RPMI7951 (cell line): ENCODE data around the gene DHFR. TPM values are rescaled to one million over a fixed set of nuclear protein-coding genes. Genes with fewer than 3 reads are reported as not detected.

ENCODE experiments used
- DNase-seq: peaks from one replicate; pipeline ENCODE4 v3.0.0-alpha.2; 2012; ENCODE audit warnings: low read depth
- total RNA-seq: library from RNA; depleted of rRNA; stranded (reverse); fragments of >200 nt; shearing (Covaris generic); gene quantifications from 2 replicates; pipeline ENCODE4 v1.2.3, GENCODE V29; 2014

DHFR gene
- total RNA-seq, 1 experiment from 2014 or later: 67.8 TPM

DNA sequence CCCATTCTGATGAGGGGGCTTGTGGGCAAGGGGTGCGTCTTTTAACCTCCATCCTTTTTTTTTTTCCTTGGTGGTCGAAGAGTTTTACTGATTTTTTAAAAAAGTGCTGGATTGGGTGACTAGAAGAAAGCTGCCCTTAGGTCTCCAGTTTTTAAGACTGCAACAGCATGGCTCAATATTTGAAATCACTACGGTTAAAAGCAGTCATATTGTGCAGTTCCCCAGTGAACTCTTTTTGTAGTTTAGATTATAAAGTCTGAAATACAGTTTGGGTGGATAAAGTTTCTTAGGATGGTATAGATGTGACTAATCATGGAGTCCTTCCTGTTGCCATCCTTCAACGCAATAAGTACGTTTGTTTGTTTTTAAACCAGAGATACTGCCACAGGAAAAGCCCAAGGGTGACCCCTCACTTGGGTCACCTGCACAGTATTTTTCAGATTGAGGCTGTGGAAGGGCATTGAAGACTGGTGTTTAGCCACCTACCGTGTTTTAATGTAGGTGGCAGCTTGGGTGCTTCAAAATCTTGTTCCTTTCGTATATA is 520 bp upstream of the DHFR start:
- DNase-seq: no peak

DNA sequence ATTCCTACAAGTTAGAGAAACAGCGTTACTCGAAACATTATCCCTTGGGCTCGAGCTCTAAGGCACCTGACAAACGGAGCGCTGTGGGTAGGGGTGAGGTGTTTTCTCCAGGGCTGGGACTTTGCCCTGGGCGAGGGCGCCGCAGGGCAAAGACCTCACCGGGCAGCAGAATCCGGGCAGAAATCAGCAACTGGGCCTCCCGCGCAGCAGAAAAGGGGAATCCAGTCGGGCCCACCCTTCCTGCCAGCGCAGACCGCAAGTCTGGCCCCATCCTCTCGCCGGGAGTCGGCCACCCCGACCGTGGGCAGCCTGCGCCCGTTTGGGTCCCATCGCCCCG is 761 bp downstream of the DHFR start:
- DNase-seq: peak; percentile 10

DNA sequence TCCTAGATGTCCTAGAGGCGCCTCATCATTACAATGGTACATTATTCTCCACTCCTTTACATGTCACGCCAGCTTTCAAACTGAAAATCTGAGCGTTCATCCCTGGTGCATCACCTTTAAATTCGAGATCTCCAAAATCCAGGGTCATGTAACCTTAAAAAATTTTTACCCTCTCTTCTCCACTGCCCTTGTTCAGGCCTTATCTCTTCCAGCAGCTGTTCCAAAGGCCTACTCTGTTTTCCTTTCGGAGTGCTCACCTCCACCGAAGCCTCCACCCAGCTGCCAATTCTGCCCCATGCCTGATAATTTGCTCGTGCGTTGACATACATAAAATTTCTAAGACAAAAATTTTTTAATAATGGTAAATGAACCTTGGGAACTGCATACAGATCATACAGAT is 1.3 kb downstream of the DHFR start:
- no peak for DNase-seq

DNA sequence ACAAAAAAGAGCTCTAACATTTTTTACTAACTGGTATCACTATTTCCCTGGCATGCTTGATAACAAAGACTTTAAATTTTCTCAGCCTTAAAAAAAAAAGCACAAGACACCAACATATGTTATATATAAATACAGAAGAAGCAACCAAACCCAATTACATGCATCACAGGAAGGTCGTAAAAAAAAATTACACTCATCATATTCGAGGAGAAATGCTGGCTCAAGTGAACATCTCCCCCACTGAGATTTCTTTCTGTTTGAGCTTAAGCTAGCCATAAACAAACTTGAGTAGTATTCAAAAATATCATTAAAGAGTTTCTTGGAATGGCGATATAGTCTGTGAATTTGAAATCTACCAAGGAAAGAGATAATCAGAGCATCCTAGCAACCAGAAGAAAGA is 7.9 kb downstream of the DHFR start:
- no peak for DNase-seq

DNA sequence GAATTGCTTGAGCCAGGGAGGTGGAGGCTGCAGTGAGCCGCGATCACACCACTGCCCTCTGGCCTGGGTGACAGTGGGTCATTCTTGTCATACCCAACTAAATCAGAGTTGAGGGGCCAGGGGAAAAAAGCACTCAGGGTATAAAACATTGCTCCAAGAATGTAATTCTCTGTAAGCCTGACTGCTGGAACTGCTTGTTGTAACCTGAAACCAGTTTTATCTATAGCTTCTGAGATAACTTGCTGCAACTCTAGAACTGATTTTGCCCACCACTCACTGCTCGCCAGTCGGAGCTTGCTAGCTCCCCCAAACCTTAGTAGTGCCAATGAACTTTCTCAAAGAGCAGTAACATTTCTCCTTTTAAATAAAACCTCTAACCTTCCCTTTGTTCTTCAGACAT is 9.9 kb downstream of the DHFR start:
- no peak for DNase-seq

DNA sequence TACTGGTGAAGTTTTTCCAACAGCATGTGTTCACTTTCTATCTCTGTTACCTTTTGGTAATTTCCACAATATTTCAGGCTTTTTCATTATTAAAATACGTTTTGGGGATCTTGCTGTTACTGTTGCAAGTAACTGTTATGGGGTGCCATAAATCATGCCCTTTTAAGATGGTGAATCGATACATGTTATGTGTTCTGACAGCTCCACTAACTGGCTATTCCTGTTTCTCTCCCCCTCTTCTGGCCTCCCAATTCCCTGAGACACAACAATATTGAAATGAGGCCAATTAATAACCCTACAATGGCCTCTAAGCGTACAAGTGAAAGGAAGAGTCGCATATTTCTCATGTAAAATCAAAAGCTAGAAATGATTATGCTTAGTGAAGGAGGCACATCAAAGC is 13.4 kb downstream of the DHFR start:
- no peak for DNase-seq

DNA sequence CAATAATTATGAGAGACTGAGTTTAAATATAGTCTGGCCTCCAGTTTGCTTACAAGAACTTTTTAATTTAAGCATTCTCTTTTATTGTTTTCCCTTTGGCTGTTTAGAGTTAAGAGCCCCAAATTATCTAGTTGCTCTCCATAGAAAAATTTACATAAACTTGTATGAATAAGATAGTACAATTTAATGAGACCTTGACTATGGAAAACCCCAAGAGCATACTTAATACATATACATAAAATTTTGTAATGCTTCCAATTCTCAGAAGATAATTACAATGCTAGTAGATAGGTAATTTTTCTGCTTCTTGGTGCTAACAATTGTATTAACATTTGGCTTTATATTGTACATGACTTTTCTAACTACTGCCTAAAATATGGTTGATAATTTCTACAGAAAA is 20.6 kb downstream of the DHFR start:
- no peak for DNase-seq

DNA sequence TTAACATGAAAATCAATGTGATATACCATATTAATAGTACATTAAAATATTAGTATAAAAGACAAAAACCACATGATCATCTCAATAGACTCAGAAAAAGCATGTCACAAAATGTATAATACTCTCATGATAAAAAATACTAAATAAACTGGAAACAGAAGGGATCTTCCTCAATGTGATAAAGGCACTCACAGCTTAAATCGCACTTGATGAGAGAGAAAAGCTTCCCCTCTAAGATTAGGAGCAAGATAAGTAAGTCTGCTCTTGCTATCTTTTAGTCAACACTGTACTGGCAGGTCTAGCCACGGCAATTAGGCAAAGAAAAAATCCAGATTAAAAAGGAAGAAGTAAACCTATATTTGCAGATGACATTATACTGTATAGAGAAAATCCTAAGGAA is 22.1 kb downstream of the DHFR start:
- DNase-seq: no peak

DNA sequence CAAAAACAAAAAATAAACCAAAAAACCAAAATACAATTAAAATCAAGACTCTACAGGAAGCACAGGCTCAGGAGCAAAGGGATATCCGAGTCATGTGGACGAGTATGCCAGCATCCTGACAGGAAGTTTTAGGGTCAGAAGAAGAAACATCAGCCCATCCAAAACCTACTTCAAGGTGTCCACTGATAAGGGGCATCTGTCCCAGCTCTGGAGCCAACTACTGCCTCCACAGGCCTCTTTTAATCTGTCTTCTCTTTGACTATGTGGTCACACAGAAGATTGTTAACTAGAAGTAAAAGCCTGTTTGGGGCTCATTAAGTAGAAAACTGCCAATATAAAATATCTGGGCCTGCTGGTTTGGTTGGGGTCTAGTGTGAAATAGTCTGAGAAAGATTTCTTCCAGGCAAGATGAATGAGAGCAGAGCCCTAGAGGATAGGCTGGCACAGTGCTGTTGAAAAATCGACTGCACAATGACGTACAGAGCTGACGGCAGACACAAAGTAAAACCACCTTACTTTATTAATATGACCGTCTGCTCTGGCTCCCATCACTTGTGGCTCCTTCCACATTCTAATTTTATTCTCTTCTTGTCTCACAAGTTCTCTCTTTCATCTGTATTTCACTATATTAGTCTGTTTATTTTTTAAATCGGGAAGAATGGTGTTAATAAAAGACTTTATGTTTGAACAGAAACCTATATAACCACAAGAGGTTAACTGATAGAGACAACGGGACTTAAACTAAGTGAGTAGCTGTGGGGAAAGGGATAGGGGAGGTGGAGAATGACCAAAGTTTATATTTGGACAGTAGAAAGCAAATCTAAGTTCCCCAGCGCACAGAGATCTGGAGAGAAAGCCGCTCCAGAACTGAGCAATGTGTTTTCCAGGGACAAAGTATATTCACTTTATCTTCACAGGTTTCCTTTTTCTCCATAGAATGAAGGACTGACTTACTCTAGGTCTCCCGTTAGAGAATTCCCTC is 23.2 kb downstream of the DHFR start:
- no peak for DNase-seq

DNA sequence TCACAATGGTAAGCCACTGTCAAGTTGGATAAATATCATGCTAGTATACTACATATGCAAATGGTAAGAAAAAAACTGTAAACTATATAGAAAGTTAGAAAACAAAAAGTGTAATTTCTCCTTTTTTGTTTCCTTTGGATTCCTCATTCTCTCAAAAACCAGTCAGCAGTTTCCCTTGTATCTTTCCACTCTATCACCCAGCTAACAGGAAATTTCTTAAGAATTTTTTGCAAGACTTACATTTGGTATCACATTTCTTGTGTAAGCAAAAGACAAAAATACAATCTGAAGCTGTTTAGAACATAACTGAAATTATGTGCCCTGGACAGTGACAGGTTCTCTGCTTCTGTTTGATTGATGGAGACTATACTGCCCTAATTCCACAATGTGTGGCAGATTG is 25.5 kb downstream of the DHFR start:
- DNase-seq: no peak

DNA sequence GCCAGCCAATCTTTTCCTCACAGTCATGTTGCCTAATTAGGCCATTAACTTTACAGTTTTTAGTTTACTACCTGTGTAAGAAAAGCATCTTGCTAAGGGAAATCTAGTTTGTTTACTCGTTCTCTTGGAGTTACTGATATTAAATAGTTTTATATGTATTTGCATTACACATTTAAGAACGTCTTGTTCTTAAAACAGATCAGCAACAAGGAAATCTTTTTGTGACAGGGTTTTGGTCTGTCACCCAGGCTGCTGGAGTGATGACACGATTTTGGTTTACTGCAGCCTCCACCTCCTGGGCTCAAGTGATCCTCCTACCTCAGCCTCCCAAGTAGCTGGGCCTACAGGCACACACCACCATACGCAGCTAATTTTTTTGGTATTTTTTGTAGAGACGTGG is 29.6 kb downstream of the DHFR start:
- DNase-seq: no peak

DNA sequence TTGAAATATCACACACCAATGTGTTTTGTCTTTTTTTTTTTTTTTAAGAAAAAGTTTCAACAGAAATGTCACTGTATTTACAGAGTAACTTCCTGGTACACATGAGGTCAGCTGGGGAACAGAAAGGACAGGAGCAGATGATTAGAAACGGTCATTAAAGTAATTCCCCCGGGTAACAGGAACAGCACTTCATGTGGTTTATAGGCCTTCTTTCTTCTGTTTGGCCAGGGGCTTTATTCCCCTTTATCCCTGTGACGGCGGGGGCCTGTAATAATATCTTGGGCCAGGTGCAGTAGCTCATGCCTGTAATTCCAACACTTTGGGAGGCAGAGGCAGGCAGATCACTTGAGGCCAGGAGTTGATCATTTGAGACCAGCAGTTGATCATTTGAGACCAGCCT is 30.8 kb downstream of the DHFR start:
- no peak for DNase-seq

DNA sequence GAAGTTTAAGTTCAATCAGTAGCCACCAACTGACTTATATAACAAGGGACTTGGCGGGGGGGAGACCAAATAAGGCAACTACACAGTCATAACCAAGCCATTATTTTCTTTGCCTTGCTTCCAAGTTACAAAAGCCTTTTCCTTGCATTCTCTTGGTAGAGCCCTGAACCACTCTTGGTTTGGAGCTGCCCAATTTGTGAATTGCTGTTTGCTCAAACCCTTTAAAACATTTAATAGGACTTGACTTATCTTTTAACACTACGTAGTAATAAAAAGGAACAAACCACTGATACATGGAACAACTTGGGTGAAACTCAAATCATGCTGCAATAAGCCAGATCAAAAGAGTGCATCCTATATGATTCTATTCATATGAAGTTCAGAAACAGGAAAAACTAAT is 32.0 kb downstream of the DHFR start:
- no peak for DNase-seq

DNA sequence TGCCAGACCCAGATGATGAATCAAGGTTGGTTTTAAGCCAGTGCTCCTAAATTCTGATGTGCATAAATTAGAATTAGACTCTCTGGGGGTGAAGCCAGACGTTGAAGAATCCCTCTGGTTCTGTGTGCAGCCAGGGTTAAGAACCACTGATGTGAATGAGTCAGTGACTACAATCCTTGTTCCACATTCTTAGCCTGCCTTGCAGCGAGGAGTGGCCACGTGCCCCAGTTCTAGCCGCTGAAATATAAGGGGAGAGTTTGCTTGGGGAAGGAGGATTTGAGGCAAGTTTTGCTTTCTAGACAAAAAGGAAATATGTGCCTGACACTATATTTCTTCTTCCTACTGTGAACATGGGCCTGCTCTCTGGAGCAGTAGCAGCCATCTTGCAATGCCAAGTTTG is 34.6 kb downstream of the DHFR start:
- peak; percentile 30 for DNase-seq

DNA sequence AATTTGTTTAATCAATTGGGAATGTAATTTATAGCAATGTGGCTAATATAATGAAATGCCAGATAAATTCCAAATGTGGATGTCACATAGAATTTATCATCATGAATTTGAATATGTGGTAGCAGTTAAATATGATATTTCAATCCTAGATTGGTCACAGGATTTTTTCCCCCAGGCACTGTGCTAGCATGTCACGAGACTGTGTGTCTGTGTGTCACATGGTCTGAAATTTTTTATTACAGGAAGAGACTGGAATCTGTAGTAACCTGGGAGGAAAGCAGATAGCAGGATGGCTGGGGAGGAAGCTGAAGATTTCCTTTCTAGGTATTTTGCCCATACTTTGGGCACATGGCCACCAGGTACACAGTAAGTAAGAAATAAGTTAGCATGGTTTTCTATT is 35.7 kb downstream of the DHFR start:
- DNase-seq: no peak

DNA sequence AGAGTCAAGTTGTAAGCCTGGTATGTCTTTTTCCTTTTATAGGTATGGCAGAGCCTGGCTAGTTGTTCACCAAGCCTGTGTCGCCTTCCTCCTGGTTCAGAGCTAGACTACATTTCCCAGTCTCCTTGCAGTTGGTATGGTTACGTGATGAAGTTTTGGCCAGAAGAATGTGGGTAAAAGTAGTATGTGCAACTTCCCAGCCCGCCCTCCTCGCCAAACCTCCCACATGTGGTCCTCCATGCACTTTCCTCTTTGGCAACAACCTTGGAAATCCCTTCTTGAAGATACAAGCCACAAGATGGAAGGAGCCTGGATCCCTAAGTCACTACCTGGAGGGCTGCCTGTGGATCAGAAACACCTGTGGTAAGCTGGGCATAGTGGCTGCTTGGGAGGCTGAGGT is 36.3 kb downstream of the DHFR start:
- no peak for DNase-seq

DNA sequence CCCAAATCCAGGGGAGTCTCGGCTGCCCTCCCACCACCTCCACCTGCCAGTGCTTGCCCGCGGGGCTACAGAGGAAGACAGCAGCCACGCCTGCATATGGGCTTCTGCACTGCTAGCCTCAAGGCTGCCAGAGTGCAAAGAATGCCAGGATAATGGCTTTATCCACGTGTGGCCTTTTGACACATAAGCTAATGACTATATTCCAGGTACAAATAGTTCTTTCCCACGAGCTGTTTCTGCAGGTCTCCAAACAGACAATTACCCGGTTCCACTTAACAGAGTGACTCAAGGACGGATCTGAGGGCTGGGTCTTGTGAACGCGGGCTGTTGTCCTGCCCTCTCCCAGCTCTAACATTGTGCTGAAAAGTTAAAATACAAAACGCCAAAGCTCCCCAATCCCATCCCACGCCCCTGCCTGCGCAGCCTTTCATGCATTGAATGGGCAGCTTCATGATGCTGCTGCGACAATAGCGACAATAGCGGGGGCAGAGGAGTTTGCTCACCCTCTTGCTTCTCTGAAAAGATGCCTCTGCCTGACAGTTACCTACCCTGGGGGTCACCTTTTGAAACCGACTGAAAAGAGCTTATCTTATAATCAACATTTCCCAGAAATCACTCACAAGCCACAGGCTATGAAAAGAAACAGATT is 39.4 kb downstream of the DHFR start:
- peak; percentile 5 for DNase-seq

DNA sequence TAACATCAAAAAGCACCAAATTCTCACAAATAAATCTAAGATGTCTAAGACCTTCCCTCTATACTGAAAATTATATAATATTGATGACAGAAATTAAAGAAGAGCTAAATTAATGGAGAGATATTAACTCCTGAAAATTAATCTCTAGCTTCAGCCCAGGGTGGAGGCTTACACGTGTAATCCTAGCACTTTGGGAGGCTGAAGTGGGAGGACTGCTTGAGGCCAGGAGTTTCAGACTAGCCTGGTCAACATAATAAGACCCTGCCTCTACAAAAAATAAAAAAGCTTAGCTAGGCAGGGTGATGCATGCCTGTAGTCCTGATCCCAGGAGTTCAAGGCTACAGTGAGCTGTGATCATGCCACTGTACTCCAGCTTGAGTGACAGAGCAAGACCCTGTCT is 45.1 kb downstream of the DHFR start:
- no peak for DNase-seq

DNA sequence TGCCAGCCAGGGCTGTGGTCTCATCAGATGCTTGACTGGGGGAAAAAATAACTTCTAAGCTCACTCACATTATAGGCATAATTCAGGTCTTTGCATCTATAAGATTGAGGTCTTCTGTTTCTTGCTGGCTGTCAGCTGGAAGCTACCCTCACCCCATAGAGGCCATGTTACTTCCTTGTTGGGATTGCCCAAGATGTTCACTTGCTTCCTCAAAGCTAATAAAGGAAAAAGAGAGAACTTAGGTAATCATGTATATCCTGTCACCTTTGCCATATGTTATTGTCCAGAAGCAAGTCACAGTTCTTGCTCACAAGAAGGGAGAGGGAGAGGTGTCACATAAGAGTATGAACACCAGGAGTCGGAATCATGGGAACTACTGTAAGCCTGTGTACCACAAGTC is 46.1 kb downstream of the DHFR start:
- DNase-seq: no peak

DNA sequence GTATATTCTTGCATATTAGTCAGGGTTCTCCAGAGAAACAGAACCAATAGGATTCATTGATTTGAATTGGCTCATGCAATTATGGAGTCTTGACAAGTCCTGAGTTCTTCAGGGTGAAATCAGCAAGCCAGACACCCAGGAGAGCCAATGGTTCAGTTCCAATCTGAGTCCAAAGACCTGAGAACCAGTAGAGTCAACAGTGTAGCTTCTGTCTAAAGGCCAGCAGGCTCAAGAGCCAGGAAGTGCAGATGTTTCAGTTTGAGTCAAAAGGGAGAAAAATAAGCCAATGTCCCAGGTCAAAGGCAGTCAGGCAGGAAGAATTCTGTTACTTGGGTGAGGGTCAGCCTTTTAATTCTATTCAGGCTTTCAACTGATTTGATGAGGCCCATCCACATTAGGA is 47.0 kb downstream of the DHFR start:
- DNase-seq: no peak

DNA sequence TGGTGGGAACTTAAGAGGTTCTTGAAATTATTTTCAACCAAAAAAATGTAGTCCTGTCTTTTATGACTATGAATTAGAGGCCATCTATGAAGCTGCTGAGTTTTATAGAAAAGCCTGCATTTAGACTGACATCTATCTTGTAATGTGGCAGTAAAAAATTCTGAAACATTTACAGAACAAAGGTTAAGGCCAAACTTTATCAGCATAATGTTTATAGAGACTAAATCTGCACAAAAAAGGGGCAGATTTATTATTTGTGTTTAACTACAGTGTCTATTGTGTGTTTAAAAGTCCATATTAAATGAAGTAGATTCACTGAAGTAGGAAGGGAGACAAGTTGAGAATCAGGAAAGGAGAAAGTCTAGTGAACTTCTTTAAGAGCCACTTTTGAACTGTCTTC is 47.4 kb downstream of the DHFR start:
- no peak for DNase-seq

DNA sequence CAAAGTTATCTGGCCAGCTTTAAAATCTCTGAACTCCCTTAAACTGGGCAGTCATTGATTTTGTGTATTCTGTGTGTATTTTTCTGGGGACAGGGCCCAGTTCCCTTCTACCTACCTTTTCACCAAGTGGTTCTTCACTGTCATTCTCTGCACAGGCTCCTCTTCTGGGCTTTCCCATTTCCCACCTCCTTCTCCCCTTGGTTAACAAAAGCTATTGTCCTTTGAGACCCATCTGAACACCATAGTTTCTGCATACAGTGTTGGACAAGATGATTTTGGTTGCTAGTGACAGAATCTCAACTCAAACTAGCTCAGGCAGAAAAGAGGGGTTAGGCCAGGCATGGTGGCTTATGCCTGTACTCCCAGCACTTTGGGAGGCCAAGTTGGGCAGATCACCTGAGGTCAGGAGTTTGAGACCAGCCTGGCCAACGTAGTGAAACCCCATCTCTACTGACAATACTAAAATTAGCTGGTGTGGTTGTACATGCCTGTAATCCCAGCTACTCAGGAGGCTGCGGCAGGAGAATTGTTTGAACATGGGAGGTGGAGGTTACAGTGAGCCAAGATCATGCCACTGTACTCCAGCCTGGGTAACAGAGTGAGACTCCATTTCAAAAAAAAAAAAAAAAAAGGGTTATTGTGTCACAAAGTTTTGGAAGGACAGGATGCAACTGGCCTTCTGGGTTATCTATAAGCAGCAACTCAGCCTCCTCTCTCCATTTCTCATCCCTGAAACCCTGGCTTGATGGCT is 53.7 kb downstream of the DHFR start:
- no peak for DNase-seq

DNA sequence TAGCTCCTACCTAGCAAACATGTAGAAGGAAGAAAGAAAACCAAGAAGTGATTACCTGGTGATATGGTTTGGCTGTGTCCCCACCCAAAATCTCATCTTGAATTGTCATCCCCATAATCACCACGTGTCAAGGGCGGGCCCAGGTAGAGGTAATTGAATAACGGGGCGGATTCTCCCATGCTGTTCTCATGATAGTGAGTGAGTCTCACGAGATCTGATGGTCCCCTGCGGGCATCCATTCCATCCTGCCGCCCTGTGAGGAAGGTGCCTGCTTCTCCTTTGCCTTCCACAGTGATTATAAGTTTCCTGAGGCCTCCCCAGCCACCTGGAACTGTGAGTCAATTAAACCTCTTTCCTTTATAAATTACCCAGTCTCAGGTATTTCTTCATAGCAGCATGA is 57.3 kb downstream of the DHFR start:
- no peak for DNase-seq
